CD4-positive, alpha-beta T cell treated with Interleukin-6 at 100 ng/mL for 8 hours (primary cell): Measurements from ENCODE around the gene MYO18A.
"Not testable (repeated sequence)": the region's sequence is repeated elsewhere in the genome, so short reads cannot be mapped to it uniquely, and the experiment has no call there.

Experiments
- DNase-seq: peaks from one replicate; pipeline ENCODE4 v3.0.0-alpha.2; 2020; ENCODE audit warnings: mixed read lengths, low spot score

Gene MYO18A

GRCh38 chr17:29149431-29150064 is 30.6 kb downstream of the MYO18A start:
- DNase-seq = no peak

GRCh38 chr17:29148790-29149430 is 31.3 kb downstream of the MYO18A start:
- peak; percentile 90 for DNase-seq

GRCh38 chr17:29148257-29148789 is 31.9 kb downstream of the MYO18A start:
- DNase-seq = no peak

GRCh38 chr17:29147682-29148081 is 32.5 kb downstream of the MYO18A start:
- no peak for DNase-seq

GRCh38 chr17:29147228-29147627 is 33.0 kb downstream of the MYO18A start:
- DNase-seq = not testable (repeated sequence)

- DNase-seq = no peak
These were observed 33.7 kb downstream of the MYO18A start for GRCh38 chr17:29146369-29146972.

GRCh38 chr17:29145289-29146073 is 34.7 kb downstream of the MYO18A start:
- peak; percentile 83 for DNase-seq

GRCh38 chr17:29143894-29144293 is 36.3 kb downstream of the MYO18A start:
- DNase-seq = no peak

GRCh38 chr17:29141514-29141876 is 38.7 kb downstream of the MYO18A start:
- no peak for DNase-seq

- DNase-seq = peak; percentile 64
These were observed 39.3 kb downstream of the MYO18A start for GRCh38 chr17:29140631-29141513.

GRCh38 chr17:29140051-29140621 is 40.1 kb downstream of the MYO18A start:
- DNase-seq = peak; percentile 79

- peak; percentile 16 for DNase-seq
These were observed 41.1 kb downstream of the MYO18A start for GRCh38 chr17:29138971-29139691.

- DNase-seq = peak; percentile 64
These were observed 41.8 kb downstream of the MYO18A start for GRCh38 chr17:29138184-29138955.

- DNase-seq = no peak
These were observed 43.0 kb downstream of the MYO18A start for GRCh38 chr17:29136998-29137730.

- DNase-seq = no peak
These were observed 44.7 kb downstream of the MYO18A start for GRCh38 chr17:29135464-29135863.

GRCh38 chr17:29133121-29133713 is 47.0 kb downstream of the MYO18A start:
- no peak for DNase-seq

GRCh38 chr17:29131814-29132682 is 48.1 kb downstream of the MYO18A start:
- no peak for DNase-seq
